ENCODE results near the gene SSTR5.
"Not testable (repeated sequence)": the region's sequence is repeated elsewhere in the genome, so short reads cannot be mapped to it uniquely, and the experiment has no call there.

The SSTR5 gene

GRCh38 chr16:1092685-1093283 is 20.2 kb downstream of the SSTR5 start:
- DNase-seq (ENCODE audit: low spot score): not testable (repeated sequence)

- DNase-seq (ENCODE audit: low spot score): no peak
Observed at GRCh38 chr16:1093284-1094123, 21.0 kb downstream of the SSTR5 start.

- no peak for DNase-seq (ENCODE audit: low spot score)
Observed at GRCh38 chr16:1094124-1094479, 21.6 kb downstream of the SSTR5 start.

- no peak for DNase-seq (ENCODE audit: low spot score)
Observed at GRCh38 chr16:1094601-1095449, 22.3 kb downstream of the SSTR5 start.

GRCh38 chr16:1095450-1096168 is 23.1 kb downstream of the SSTR5 start:
- DNase-seq (ENCODE audit: low spot score): no peak

GRCh38 chr16:1096169-1097082 is 23.9 kb downstream of the SSTR5 start, which contains the start of gene C1QTNF8:
Gene C1QTNF8 (minus strand): TSS chr16:1096244. CDS start chr16:1094922, 1,322 bp downstream.
- DNase-seq (ENCODE audit: low spot score): no peak

GRCh38 chr16:1097156-1097555 is 24.6 kb downstream of the SSTR5 start:
- DNase-seq (ENCODE audit: low spot score): no peak

GRCh38 chr16:1097800-1098199 is 25.3 kb downstream of the SSTR5 start:
- peak; percentile 35 for DNase-seq (ENCODE audit: low spot score)

GRCh38 chr16:1098266-1098991 is 25.9 kb downstream of the SSTR5 start:
- no peak for DNase-seq (ENCODE audit: low spot score)

- DNase-seq (ENCODE audit: low spot score): no peak
Observed at GRCh38 chr16:1099189-1100083, 26.9 kb downstream of the SSTR5 start.

GRCh38 chr16:1100084-1100800 is 27.7 kb downstream of the SSTR5 start:
- DNase-seq (ENCODE audit: low spot score): no peak

GRCh38 chr16:1101133-1101532 is 28.6 kb downstream of the SSTR5 start:
- no peak for DNase-seq (ENCODE audit: low spot score)

GRCh38 chr16:1101573-1102332 is 29.2 kb downstream of the SSTR5 start:
- no peak for DNase-seq (ENCODE audit: low spot score)

GRCh38 chr16:1102333-1102700 is 29.8 kb downstream of the SSTR5 start:
- no peak for DNase-seq (ENCODE audit: low spot score)

- DNase-seq (ENCODE audit: low spot score): peak; percentile 80
Observed at GRCh38 chr16:1102921-1103635, 30.5 kb downstream of the SSTR5 start.

- DNase-seq (ENCODE audit: low spot score): no peak
Observed at GRCh38 chr16:1103636-1103980, 31.1 kb downstream of the SSTR5 start.
